Measurements from ENCODE around the gene OTUD3.
"Not testable (repeated sequence)": the region's sequence is repeated elsewhere in the genome, so short reads cannot be mapped to it uniquely, and the experiment has no call there.

Gene OTUD3

DNA sequence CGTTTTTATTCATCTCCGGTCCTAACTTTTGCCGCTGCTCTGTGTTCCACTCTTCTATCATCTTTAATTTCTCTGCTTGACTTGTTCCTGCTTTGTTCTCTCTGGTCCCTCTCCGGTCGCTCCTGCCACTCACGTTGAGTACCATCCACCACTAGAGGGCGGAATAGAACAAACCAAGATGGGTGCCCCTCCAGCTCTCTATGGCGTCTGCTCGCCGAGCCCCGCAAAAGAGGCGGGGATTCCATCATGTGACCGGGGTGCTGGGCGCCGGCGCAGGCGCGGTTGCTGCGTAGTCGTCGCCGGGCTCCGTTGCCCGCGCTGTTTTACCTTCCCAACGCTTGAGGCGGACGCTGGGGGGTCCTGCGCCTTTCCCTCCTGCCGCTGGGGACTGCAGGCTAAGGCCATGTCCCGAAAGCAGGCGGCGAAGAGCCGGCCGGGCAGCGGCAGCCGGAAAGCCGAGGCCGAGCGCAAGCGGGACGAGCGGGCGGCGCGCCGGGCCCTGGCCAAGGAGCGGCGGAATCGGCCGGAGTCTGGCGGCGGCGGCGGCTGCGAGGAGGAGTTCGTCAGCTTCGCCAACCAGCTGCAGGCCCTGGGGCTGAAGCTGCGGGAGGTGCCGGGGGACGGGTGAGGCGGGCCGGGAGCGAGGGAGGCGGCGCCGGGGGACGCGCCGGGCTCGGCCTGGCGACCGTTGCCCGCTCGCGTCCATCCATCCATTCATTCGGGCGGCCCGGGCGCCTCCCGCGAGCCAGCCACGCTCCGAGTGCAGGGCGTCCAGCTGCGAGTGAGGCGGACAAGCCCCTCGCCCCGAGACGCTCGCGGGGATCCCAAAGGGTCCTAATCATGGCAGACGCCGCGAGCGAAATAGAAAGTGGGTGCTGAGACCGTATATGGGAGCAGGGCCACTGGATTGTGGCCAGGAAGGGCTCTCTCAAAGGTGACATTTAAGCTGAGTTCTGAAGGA lies at the start of gene OTUD3:
Gene OTUD3, plus strand, starts transcription at position 285 of the 961 bp plus-strand sequence. Its CDS starts 119 bp downstream, at position 404.
- peak; percentile 84 for DNase-seq

GRCh38 chr1:19835578-19835977 lies 46.6 kb upstream of the OTUD3 start:
- no peak for DNase-seq

DNA sequence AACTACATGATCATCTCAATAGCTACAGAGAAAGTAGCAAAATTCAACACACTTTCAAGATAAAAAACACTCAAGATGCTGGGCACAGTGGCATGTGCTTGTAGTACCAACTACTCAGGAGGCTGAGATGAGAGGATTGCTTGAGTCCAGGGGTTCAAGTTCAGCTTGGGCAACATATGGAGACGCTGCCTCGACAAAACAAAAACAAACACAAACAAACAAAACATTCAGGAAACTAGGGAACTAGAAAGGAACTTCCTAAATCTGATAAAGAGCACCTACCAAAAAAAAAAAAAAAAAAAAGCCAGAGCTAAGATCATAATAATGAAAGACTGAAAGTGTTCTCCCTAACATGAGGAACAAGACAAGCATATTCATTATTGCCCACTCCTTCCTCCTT lies 44.3 kb upstream of the OTUD3 start:
- DNase-seq: no peak

DNA sequence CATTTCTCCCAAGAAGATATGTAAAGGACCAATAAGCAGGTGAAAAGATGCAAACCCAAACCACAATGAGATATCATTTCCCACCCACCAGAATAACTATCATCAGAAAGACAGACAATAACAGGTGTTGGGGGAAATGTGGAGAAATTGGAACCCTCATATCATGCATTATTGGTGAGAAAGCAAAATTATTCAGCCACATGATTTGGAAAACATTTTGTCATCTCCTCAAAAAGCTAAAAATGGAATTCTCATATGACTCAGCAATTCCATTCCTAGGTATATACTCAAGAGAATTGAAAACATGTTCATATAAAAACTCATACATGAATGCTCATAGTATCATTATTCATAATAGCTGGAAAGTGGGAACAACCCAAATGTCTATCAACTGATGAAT lies 42.0 kb upstream of the OTUD3 start:
- DNase-seq: no peak

DNA sequence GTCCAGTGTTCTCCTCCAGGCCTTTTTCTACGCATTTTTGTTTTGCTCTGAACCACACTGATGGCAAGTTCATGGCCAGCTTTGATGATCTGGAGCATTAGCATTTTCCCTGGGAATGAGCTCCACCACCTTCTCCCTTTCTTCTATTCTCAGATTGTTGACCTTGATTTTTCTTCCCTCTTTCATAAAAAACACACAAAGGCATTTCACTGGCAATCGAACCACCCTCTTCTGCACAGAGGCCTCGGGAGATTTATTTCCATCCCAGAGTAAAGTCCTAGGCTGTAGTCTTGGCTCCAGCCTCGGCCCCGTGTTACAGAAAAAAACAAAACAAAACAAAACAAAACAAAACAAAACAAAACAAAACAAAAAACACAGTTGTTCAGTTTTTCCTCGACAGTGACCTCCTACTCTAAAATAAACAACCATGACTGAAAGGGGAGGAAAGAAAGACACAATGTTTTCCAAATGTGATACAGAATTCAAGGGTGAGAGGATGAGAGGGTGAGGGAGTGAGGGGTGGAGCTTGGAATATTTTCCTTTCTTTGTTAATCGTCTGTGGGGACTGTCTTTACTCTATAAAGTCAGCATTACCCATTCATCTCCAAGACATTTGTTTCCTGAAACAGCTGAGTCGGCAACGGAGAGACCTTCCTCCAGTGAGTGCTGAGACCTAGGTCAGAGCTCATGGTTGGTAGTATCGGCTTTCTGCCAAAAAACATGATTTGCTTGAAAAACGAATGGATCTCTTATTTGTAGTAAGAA lies 37.3 kb upstream of the OTUD3 start:
- no peak for DNase-seq

- DNase-seq: no peak
These were observed 36.6 kb upstream of the OTUD3 start for GRCh38 chr1:19845555-19845954.

DNA sequence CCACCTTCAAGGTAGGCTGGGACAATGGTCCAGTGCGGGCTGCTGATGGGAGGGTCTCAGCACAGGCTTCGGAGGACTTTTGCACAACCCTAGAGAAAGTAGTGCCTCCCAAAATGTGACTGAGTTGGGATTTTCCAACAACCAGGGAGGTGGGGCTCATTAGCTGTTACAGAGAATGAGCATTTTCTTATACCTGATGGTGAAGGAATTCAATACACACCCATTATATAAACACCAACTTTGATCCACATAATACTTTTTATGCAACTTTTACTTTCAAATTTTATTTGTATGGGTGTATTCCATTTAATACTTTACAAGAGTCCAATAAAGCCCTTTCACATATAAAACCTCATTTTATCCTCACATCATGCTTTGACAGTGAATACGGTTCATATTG lies 35.9 kb upstream of the OTUD3 start:
- no peak for DNase-seq

- not testable (repeated sequence) for DNase-seq
These were observed 34.9 kb upstream of the OTUD3 start for GRCh38 chr1:19847334-19847733.

DNA sequence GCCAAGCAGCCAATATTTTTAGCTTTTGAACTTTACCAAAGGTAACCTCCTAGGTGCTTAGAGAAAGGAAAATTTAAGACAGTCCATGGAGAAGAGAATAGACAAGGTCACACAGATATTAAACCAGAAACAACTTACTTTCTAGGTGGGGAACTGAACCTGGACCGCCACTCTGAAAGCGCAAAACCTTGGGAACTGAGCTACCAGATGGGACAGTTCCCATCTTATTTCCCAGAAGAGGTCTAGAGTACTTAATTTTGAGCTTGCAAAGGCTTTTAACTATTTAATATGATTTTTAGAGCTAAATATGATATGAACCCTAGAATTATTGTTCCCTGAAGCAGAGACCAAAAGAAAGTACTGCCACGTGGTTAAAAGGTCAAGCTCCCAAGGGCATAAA lies 32.9 kb upstream of the OTUD3 start:
- not testable (repeated sequence) for DNase-seq

GRCh38 chr1:19850214-19850613 lies 32.0 kb upstream of the OTUD3 start:
- DNase-seq: no peak

GRCh38 chr1:19852036-19852435 lies 30.2 kb upstream of the OTUD3 start:
- no peak for DNase-seq

DNA sequence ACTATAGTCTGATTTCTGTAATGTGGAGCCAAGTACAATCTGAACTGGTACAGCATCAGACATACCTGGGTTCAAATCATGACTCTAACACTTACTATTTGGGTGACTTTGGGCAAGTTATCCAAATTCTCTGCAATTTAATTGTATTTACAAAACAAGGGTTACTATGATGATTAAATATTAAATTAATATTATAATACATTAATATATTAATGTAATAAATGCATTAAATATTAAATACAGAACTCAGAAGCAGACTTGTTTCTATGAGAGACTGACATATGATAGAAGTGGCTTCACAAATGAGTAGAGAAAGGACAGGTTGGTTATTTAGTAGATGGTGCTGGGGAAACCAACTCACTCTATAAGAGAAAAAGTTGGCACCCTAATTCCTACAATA lies 27.3 kb upstream of the OTUD3 start:
- no peak for DNase-seq

DNA sequence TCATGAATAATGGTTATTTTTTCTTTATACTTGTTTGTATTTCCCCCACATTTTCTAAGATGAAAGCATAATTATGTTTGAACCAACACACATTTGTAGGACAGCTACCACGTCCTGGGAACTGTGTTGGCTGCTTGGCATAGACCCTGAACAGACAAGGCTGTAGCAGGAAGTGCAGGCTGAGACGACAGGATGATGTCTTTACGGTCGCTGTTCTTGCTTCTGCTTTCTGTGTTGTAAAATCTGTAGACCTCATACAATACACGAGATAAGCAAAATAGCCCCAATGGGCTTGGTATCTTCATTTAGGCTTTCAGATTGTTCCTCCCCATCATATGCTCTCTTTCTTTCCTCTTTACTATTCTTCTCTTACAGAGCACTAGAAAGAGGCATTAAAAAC lies 23.3 kb upstream of the OTUD3 start:
- no peak for DNase-seq

- no peak for DNase-seq
These were observed 22.3 kb upstream of the OTUD3 start for GRCh38 chr1:19859876-19860275.

DNA sequence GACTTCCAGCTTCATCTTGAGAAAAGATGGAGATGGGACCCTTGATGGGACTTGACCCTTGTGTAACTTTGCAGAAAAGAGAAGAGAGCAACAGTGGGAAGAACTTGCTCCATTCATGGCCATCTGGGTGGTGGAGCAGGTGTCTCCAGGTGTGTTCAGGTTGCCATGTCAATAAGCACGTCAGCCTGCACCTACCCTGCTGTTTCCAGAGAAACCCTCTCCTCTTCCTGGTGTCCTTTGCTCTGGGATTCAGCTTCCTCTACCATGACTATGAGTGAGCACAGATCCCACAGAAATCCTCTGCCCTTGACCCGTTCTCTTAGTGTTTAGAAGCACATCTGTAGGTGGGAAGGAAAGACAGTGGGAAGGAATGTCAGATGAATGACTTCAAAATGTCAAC lies 21.8 kb upstream of the OTUD3 start:
- DNase-seq: no peak

DNA sequence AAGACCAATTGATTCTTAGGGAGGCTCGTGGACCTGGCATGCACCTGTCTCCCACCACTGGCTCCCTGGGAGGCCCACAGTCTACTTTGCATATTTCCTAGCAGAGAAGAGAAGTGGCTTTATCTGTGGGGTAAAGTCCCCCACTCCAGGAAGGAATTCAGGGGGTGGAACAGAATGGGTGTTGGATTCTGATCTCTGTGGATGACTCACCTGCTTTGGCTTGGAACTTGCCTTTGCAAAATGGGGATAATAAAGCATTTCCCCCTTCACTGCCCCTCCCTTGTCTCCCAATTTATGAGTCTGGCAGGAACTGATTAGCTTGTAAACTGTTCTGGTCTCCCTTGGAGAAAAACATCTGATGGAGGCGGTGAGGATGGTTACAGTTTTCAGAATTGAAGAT lies 21.2 kb upstream of the OTUD3 start:
- no peak for DNase-seq

GRCh38 chr1:19861842-19862530 lies 20.2 kb upstream of the OTUD3 start:
- no peak for DNase-seq

- no peak for DNase-seq
These were observed 19.3 kb upstream of the OTUD3 start for GRCh38 chr1:19862944-19863343.

DNA sequence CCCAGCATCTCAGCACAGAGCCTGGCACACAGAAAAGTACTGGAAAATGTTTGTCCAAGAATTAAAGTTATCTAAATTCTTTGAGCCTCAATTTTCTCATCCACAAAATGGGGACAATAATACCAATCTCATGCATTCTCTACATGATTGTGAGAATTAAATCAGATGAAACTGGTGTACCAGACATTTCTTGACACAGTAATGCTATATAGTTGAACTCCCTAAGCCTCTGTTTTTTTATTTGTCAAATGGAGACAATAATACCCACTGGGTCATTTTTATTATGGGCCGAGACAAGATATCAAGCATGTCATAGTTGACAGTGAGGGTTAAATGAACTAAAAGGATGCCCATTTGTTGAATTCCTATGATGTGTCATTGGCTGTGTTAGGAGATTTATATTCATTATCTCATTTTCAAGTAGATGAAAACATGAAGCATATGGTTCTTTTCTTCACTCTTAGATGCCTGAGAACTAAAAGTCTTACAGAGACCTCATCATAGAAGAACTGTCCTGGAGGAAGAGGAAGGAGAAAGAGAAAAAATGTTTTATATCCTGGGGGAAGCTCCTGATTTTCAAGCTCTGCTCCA lies 17.5 kb upstream of the OTUD3 start:
- no peak for DNase-seq

GRCh38 chr1:19866029-19866428 lies 16.2 kb upstream of the OTUD3 start:
- no peak for DNase-seq

- peak; percentile 35 for DNase-seq
These were observed 15.4 kb upstream of the OTUD3 start for GRCh38 chr1:19866758-19867157.

- DNase-seq: not testable (repeated sequence)
These were observed 13.6 kb upstream of the OTUD3 start for GRCh38 chr1:19868575-19868974.

DNA sequence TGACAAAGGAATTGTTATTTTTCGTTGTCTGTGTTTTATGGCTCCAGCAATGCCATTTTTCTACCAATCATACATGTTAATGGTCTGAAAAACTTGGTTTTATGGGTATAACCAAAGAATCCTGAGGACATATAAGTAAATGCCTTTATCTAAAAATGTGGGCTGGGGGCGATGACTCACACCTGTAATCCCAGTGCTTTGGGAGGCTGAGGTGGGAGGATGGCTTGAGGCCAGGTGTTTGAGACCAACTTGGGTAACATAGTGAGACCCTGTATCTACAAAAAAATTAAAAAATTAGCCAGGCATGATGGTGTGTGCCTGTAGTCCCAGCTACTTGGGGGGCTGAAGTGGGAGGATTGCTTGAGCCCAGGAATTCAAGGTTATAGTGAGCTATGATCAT lies 12.7 kb upstream of the OTUD3 start:
- not testable (repeated sequence) for DNase-seq

Data from NCI-H748 treated with DMSO at 0.1 percent for 48 hours (cell line).